Limb (tissue), 2 donors: ENCODE data around the gene LMBR1L.
A peak's percentile ranks its signal among the peaks of the same experiment; 100 is the strongest.

Experiments used
- DNase-seq, 2 donors: peaks; one replicate each; pipeline ENCODE4 v3.0.0-alpha.2; 2016; ENCODE audit errors: extremely low spot score in 2 of 2

LMBR1L gene

DNA sequence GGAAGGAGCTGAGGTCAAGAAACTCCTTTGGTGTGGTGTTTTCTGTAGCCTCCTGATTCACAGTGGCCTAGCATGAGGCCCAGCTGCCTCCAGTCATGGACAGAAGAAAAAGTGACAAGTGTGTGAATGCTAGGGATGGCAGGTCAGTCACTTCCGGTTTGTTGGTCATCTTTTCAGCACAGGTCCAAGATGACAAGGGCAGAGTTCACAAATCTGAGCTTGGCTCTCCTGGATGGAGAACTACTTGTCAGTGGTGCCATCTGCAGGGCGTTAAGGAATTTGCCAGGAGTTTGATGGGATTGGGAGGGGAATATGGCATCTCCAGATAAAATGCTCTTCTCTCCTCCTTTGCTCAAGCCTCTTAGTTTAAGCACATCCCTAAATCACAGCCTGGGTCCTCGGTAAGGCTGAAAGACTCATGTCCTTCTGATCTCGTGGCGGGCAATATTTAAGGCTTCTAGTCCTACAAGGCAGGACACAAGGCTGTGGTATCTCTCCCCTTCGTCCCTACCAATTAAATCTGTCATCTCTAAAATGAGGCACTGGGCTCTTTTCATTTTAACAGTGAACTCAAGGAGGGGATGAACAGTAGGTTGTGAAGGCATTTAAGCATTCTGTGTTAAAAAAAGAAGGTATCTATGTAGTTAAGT is 10.5 kb upstream of the LMBR1L start:
- DNase-seq: no peak

DNA sequence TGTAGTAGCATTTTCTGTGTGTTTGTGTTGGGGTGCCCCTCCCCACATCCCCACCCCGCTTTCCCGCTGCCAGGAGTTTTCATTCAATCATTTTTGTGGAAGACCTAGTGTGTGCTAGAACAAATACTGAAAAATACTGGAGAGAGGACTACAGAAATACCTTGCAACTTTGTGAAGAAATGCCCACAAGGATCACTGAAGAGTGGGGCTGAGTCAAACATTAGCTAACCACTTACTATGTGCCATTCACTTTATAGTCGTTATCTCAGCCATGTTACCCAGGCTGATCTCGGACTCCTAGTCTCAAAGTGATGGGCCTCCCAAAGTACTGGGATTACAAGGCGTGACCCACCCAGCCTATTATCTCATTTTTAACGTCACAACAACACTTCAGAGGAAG is 559 bp upstream of the LMBR1L start:
- no peak for DNase-seq

DNA sequence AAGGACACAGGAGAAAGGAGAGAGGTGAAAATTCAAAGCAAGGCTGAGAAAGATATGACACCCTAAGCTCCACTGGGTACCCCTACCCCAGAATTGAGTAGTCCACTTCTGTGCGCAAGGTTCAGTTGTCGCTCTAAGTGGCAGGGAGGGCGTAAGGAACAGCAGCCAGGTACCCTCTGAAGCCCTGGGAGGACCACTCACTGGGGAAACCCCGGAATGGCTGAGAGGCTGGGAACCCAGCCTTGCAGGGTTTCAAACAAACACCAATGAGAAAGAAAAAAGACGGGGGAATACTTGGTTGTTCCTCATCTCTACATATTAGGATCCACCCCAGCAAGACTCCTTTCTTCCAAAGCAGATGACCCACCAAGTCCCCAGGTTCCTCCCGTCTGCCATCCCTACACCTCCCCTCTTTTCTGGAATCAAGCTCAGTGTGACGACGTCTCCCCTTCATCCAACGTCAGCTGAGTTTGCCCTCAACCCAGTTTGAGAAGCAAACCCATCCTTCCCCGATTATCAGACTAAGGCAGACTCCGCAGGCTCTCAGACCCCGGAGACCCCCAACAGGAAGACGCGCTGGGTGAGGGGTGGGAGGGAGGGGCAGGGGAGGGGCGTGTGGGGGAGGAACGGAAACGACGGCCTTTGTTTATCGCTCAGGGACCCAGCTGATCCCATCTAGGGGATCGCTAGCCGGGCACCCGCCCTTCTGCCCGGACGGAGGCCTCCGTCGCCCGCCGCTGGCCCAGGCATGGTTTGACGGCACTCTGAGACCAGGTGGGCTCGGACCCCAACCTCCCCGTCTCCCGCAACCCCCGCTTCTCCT is 795 bp downstream of the LMBR1L start:
- peak in 1 of 2 donors; percentile 76 for DNase-seq

DNA sequence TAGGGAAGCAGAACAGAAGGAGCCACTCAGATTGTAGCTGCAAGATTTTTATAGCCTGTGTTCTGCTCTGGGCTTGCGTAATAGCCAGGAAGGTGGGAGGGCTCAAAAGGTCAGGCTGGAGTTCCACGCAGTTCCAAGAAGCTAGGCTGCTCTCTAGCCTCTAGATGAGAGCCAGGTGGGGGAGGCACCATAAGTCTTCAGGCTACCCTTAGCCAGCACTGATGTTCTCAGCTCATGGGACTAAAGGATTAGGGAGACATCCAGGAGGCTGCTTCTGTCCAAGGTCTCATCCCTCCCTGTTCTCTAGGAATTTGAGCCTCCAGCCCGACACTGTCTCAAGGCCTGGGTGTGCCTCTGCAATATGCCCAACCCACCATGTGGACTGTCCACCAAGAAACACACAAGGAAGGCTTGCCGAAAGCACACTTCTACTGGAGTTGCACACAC is 1.7 kb downstream of the LMBR1L start:
- DNase-seq: no peak

DNA sequence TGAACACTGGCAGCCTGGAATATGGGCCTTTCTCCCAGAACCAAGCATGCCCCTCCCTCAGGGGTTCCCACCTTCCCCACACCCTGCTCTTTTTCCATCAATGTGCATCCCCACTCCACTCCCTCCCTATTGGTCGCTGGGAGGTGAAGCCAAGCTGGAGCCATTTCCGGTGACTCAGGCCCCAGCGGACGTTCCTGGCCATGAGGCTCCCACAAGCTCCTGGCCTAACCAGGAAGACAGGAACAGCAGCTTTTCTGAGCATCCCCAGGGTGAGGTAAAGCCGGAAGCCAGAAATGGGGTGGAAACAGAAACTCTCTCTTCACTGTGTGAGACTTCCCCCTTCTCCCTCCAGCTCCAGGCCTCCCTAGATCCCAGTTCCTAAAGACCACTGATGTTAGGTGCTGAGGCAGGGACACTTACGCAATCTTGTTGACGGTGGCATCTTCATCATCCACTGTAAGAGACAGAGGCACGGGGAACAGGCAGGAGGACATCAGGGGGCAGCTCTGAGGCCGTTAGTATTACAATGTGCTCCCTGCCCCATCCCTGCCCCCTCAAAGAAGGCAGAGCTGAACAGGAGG is 5.1 kb downstream of the LMBR1L start:
- DNase-seq: no peak

- DNase-seq: no peak
These were observed 5.8 kb downstream of the LMBR1L start for GRCh38 chr12:49104822-49105221.

DNA sequence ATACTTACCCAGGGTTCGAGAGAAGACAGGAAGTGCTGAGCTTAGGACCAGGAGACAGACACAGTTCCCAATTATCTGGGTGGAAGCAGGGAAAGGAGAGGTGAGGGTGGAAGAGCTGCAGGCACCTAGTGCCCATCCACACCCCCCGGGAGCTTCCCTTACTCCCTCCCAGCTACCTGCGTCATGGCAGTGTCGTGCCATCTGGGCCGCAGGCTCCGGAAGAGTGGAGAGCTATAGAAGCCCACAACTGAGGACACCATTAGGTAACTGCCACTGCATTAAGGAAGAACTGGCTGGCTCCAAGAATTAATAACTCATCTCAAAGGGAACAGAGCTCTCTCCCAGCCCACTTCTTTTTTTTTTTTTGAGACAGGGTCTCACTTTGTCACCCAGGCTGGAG is 10.3 kb downstream of the LMBR1L start:
- DNase-seq: no peak

- no peak for DNase-seq
These were observed 11.9 kb downstream of the LMBR1L start for GRCh38 chr12:49098703-49099102.

- DNase-seq: peak in 1 of 2 donors; percentile 62
These were observed 12.6 kb downstream of the LMBR1L start for GRCh38 chr12:49098035-49098451.

DNA sequence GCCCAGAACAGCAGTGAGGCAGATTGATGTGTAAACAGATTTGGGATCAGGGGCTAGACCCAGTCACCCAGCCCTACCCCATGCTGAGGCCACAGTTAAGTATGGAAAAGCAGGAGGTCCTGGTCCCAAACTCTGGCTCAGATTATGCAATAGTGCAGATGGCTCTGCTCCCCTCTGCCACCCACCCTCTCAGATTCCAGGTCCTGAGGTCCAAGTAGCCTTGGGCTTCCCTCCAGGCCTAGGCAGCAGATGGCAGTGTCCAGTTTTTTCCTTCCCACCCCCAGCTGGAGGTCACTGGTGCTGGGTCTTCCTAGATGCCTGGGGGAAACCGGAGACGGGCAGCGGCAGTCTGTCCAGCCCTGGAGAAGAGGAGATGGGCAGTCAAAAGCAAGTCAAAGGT is 13.3 kb downstream of the LMBR1L start:
- no peak for DNase-seq

DNA sequence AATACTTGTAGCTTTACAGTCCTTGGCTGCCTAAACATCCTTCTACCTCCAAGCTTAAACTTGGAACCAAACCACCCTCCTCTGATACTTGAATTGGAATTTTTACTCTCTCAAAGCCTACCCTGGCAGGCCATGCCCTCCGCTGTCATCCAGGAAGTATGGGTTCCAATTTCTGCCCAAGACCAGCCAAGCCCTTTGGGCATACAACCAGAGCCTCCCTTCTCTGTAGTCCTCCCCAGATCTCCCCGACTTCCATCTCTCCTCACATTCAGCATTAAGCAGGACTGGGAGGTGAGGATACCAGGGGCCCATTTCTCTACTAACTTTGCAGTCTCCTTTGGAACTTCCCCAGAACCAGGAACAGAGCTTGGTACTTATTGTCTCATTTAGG is 15.7 kb downstream of the LMBR1L start:
- DNase-seq: no peak

DNA sequence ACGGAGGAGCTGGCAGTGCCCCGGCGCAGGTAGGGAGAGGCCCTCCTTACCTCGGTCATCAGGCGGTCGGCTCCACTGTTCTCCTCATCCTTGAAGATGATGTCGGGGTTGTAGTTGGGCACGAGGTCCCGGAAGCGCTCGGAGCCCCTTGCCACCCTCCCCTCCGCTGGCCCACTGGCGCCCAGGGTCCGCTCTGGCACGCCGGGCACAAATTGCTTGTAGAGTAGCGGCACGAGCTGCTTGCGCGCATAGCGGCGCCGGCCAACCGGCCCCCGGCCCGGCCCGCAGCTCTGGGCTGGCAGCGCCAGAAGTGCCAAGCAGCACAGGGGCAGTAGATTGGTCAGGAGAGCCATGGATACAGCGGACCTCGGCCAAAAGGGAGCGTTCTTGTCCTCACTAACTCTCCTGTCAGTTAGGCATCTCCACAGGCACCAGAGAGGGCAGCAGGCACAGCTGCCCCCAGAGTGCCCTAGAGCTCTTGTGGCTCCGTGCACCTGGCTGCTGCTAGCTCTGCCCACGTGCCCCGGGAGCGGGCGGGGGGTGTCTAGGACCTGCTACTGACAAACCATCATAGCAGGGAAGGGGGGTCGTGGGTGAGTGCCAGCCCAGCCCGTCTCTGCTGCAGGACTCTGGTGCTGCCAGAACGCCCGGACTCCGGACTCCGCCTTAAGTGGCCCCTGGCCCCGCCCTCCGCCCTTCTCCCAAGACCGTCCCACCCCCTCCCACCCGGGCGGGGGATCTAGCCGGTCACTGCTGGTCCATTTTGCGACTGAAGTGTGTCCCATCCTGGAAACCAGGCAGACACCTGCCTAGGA is 16.3 kb downstream of the LMBR1L start, which contains the start of gene DHH:
Gene DHH (minus strand): TSS at position 642 of the 815 bp plus-strand sequence. CDS start 289 bp downstream, at position 353.
- DNase-seq: peak in 1 of 2 donors; percentile 52

DNA sequence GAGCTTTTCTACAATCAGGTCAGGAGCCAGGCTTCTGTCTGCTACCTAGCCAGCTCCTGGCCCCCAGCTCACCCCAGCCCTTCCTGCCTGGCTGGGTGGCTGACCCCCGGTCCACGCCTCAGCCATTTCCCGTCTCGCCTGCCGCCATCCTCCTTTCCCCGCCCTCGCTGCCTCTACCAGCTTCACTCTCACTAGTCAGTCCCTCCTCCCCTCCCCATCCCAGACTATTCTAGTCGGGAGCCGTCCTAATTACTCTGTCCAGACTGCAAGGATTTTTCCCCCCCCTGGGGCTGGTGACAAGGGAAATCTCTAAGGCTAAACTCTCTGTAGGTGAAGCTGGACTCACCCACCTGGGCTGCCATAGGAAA is 16.9 kb downstream of the LMBR1L start:
- no peak for DNase-seq

DNA sequence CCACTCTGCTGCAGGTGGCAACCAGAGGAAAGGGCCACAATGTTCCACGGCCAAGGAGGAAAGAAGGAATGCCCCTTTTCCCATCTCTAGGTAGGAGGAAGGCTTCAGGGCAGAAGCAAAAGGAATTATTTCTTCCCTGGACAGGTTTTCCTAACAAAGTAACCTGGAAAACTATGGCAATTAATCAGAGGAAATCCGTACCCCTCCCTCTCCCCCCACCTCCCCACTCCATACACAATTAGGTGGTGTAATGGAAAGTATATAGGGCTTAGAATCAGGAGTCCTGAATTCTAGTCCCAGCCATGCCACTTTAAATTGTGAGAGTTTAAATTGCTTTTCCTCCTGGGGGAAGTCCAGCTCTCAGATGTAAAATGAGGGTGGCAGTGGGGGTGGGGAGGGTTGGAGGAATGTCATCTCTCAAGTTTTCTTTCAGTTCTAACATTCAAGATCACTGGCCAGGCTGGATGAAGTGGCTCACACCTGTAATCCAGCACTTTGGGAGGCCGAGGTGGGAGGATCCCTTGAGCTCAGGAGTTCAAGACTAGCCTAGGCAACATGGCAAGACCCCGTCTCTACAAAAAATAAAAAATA is 17.7 kb downstream of the LMBR1L start:
- DNase-seq: no peak

DNA sequence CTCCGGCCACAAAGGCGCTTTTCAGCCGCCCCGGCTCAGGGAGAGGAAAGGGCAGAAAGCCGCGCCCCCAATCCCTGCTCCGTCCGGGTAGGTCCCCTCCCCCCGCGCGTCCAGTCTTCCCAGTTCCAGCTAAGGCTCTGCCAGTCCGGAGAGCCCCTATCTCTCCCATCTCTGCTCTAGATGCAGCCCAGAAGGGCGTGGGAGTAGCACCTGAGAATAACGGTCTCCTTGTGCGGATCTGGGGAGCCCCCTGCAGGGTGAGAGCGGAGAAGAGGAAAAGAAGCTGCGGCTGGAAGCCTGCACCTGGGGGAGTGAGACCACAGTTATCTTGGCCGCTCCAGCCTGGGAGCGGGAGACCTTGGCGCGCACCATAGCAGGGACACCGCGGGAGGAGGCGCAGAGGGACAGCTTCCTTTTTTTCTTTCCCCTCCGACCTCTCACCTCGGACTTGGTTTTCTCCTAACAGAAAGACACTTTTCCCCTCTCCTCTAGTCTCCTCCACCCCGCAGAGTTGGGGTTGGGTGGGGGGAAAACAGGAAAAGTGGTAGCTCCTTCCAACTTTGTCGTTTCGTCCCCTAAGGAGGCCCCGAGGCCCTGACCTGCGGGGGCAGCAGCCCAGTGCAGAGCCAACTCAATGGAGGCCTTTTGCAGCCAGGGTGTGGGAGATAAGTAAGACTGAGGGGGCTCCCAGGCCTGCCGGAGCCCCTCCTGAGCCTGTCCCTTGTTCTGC is 18.4 kb downstream of the LMBR1L start:
- DNase-seq: peak in 1 of 2 donors; percentile 72

- DNase-seq: no peak
These were observed 18.9 kb downstream of the LMBR1L start for GRCh38 chr12:49091836-49092085.

DNA sequence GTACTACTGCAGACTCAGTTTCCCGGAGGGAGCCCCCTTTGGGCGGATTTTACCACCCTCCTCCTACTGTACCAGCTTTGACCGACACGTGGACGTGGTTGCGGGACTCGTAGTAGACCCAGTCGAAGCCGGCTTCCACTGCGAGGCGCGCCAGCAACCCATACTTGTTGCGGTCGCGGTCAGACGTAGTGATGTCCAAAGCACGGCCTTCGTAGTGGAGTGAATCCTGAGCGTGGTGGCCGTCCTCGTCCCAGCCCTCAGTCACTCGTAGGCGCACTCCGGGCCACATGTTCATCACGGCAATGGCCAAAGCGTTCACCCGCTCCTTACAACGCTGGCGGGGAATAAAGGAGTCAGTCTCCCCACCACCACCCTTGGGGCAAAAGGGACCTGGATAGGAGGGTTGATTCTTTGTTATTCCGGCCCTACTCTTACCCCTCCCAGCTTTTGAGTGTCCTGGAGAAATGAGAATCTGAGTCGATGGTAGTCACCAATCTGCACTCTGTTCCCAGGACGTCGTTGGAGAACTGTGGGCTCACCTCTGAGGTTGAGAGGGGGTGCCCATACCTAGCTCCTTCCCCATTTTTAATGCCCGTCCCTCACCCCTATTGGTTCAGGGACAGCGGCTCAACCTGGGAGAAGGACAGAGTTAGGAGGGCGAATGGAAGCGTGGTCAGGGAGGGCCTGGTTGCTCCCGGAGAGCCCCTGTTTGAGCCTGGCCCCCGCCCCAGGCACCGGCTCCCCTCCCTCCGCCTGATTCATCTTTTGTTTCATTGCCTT is 19.4 kb downstream of the LMBR1L start:
- no peak for DNase-seq

- peak in 1 of 2 donors; percentile 76 for DNase-seq
These were observed 20.6 kb downstream of the LMBR1L start for GRCh38 chr12:49089821-49090773.

DNA sequence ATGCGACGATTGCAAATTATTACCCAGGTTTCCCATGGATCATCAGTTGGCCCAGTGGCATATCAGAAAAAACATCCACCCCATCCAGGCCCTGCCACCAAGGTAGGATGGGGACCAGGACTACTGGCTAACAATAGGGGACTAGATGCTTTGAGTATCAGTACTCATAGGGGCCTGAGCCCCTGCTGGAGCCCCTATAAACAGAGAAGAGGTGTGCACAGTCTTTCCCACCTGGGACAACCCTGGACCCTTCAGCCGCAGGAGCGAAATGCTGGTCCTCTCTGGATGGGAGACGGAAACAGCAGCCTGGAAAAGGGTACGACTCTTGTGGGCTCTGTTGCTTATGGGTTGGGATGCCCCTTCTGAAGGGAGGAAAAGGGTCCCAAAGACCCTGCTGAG is 21.7 kb downstream of the LMBR1L start:
- no peak for DNase-seq
